OCI-LY3 (cell line): ENCODE measurements around the gene TMED1.

Experiments used
- EZH2phosphoT487 ChIP-seq: fragments of 200-600 bp; shearing (Covaris generic); IDR thresholded peaks from 2 replicates; pipeline ENCODE4 v1.6.1; 2018; ENCODE audit warnings: antibody characterized with exemption, mixed run types, low read depth
- TF ChIP-seq, protein P1 (sequence below): fragments of 200-600, 300-600 bp; sonication (generic); IDR thresholded peaks from 2 replicates; pipeline ENCODE4 v1.5.1; 2014; ENCODE audit warnings: antibody characterized with exemption, low read length, low read depth

DNA sequence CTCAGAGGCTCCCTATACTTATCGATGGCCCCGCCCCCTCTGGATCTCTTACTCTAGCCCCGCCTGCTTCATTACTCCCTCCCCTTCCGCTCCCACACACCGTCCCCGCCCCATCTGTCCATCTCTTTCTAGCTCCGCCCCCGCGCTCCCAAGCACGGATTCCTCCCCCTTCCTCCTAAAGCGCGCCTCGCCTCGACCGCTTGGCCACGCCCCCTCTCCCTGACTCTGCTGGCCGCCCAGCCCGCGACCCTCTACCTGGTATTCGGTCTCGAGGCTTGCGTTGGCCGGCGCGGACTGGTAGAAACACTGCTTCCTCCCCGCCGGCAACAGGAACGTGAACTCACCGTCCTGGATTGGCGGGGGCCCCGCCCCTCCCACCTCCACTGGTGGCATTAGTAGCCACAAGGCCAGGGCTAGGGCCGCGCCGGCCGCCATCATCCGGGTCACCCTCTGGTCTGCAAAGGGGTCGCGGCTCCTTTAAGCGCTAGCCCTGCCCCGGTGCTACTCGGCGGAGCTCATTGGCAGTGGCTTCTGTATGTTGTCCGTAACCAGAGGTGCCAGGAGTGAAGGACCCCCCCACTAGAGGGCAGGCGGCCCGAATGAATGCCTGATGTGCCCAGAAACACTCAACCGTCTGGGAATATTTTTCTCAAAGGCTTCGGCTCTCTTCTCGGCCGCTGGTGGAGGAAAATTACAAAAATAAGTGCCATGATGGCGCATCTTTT lies at the start of gene TMED1:
- TF ChIP-seq, protein P1, sequence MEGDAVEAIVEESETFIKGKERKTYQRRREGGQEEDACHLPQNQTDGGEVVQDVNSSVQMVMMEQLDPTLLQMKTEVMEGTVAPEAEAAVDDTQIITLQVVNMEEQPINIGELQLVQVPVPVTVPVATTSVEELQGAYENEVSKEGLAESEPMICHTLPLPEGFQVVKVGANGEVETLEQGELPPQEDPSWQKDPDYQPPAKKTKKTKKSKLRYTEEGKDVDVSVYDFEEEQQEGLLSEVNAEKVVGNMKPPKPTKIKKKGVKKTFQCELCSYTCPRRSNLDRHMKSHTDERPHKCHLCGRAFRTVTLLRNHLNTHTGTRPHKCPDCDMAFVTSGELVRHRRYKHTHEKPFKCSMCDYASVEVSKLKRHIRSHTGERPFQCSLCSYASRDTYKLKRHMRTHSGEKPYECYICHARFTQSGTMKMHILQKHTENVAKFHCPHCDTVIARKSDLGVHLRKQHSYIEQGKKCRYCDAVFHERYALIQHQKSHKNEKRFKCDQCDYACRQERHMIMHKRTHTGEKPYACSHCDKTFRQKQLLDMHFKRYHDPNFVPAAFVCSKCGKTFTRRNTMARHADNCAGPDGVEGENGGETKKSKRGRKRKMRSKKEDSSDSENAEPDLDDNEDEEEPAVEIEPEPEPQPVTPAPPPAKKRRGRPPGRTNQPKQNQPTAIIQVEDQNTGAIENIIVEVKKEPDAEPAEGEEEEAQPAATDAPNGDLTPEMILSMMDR, result peak; percentile 29
- no peak for TF ChIP-seq EZH2phosphoT487
